ENCODE results near the gene CFAP65.

Gene CFAP65

DNA sequence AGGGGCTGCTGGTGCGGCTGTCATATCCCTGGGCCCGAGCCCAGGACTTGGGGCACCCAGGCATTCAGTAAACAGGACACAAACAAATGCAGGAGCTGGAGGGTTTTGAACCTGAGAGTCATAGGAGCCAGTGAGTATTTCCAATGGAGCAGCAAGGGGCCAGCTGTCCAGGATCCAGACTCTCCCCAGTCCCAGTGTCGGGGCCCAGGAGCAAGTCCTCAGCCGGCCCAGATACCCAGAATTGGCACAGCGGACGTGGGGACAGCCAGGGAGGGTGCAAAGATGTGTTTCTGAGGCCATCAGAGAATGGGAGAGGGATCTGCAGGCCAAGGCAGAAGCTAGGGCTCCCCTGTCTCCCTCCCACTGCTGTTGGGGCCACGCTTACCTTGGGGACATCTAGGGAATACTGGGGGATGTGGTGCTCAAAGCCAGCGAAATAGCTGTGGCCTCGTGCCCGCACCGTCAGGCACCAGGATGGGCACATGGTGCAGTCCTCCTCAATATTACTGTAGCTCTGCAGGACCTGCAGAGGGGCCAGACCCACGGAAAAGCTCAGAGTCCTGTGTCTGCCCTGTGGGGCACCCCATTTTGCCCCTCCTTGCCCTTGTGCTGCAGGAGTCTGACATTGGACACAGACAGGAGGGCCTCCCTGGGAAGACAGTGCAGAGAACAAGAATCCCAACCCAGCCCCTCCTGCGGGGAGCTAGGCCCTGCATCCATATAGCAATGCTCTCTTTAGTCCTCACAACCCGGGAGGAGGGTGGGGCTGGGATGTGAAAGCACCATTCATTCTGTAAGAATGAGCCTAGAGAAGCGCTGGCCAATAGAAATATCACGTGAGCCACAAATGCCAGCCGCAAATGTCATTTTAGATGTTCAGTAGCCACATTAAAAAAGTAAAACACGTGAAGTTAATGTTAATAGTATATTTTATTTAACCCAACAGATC is 15.4 kb downstream of the CFAP65 start:
- TF ChIP-seq, protein P1, sequence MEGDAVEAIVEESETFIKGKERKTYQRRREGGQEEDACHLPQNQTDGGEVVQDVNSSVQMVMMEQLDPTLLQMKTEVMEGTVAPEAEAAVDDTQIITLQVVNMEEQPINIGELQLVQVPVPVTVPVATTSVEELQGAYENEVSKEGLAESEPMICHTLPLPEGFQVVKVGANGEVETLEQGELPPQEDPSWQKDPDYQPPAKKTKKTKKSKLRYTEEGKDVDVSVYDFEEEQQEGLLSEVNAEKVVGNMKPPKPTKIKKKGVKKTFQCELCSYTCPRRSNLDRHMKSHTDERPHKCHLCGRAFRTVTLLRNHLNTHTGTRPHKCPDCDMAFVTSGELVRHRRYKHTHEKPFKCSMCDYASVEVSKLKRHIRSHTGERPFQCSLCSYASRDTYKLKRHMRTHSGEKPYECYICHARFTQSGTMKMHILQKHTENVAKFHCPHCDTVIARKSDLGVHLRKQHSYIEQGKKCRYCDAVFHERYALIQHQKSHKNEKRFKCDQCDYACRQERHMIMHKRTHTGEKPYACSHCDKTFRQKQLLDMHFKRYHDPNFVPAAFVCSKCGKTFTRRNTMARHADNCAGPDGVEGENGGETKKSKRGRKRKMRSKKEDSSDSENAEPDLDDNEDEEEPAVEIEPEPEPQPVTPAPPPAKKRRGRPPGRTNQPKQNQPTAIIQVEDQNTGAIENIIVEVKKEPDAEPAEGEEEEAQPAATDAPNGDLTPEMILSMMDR (IDR thresholded peaks at IDR 0.05; ENCODE audit: insufficient read depth, low read depth, low read length, missing control alignments) = no peak
- DNase-seq (ENCODE audit: low read depth) = no peak
- H3K4me3 ChIP-seq (ENCODE audit: low read length) = no peak overlapping the region

DNA sequence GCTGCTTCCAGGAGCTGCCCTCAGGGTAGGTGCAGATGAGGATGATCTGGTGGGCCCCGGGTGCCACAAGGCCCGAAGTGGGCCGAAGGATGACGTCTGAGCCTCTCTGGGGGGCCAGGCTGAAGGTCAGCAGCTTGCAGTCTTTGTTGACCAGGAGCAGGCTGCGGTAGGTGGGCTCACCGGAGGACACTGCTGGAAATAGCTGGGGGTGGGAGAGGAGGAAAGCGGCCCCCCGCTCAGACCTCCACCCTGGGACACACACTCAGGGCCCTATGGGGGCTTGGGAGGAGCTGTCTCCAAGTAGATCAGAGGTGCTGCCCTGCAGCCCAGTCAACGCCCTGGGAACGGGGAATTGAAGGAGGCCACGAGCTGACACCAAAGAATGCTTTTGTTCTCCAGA is 17.3 kb downstream of the CFAP65 start:
- H3K4me3 ChIP-seq (ENCODE audit: low read length) = no peak overlapping the region
- DNase-seq (ENCODE audit: low read depth) = no peak
- TF ChIP-seq, protein P1 (IDR thresholded peaks at IDR 0.05; ENCODE audit: insufficient read depth, low read depth, low read length, missing control alignments) = no peak

DNA sequence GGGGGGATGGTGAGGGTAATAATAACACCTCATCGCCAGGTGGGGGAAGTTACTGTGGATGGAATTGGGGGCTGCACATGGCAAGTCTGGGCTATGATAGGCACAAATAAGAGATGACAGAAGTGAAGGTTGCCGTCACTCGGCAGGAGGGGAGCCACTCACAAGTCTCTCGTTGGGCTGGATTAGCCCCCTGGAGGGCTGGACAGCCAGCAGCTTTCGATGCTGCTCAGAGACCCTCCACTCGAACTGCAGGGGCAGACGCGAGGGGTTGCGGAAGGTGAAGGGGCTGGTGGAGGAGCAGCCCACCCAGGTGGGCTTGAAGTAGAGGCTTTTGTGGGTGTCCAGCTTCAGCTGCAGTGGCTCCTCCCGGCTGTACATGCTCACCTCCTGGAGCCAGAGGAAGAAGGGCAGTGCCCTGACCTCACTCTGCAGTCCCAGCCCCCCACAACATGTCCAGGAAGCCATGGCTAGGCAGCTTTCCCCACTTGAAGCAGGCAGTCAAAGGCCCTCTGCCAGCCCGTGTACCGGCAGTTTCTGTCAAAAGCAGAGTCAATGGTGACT is 18.2 kb downstream of the CFAP65 start:
- no peak overlapping the region for H3K4me3 ChIP-seq (ENCODE audit: low read length)
- TF ChIP-seq, protein P1 (IDR thresholded peaks at IDR 0.05; ENCODE audit: insufficient read depth, low read depth, low read length, missing control alignments) = no peak
- DNase-seq (ENCODE audit: low read depth) = no peak

DNA sequence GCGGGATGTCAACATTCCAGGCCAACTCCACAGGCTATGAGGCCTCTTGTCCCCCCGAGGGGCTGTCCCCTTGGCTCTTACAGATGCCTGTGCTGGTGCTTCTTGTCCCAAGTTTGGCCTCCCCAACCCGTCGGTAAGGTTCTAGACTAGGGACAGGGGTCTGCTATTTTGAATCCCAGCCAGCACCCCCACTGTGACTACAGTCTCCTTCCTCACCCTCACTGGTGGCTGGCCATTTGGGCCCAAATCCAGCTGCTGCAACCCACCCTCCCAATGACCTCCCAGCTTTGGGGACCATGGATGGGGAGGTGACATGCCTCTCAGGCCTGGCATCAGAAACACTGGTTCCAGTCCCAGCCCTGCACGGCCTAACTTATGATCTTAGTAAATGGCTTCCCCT is 18.7 kb downstream of the CFAP65 start:
- no peak overlapping the region for H3K4me3 ChIP-seq (ENCODE audit: low read length)
- no peak for DNase-seq (ENCODE audit: low read depth)
- TF ChIP-seq, protein P1 (IDR thresholded peaks at IDR 0.05; ENCODE audit: insufficient read depth, low read depth, low read length, missing control alignments) = no peak

DNA sequence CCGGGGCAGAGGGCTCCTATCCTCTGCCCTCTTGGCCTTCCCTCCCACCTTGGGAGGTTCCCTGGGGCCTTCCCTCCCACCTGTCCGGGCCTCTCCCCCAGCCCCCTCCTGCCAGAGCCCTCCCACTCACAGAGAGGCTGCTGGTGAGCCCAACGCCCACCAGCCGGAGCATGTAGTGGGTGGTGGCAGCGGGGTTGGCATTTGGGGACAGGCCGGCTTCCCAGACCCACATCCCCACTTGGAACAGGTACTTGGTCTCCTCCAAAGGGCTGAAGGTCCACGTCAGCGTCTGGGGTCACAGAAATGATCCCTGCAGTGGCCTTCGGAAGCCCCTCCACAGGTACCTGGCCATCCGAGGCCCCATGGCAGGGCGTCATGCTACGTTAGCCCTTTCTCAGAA is 19.3 kb downstream of the CFAP65 start:
- H3K4me3 ChIP-seq (ENCODE audit: low read length) = no peak overlapping the region
- no peak for DNase-seq (ENCODE audit: low read depth)
- TF ChIP-seq, protein P1 (IDR thresholded peaks at IDR 0.05; ENCODE audit: insufficient read depth, low read depth, low read length, missing control alignments) = no peak

GRCh38 chr2:219021591-219021990 is 19.7 kb downstream of the CFAP65 start:
- no peak for DNase-seq (ENCODE audit: low read depth)
- TF ChIP-seq, protein P1 (IDR thresholded peaks at IDR 0.05; ENCODE audit: insufficient read depth, low read depth, low read length, missing control alignments) = no peak
- H3K4me3 ChIP-seq (ENCODE audit: low read length) = no peak overlapping the region
